Hepatocyte (in vitro differentiated cells): ENCODE data around the gene ZMYM1.

Experiments used
- EZH2 ChIP-seq: fragments of 200-600 bp; sonication (generic); IDR thresholded peaks from 2 replicates; pipeline ENCODE4 v1.6.1; 2016; ENCODE audit warnings: antibody characterized with exemption, mild to moderate bottlenecking, borderline replicate concordance
- EZH2phosphoT487 ChIP-seq: fragments of 200-600 bp; sonication (generic); IDR thresholded peaks from one replicate; pipeline ENCODE4 v1.6.1; 2018; ENCODE audit warnings: antibody characterized with exemption, mild to moderate bottlenecking, low read depth, moderate library complexity; ENCODE audit not compliant: unreplicated experiment, severe bottlenecking
- TF ChIP-seq, protein P1 (sequence below): fragments of 200-600 bp; sonication (generic); IDR thresholded peaks from 2 replicates; pipeline ENCODE4 v1.5.1; 2016; ENCODE audit warnings: antibody characterized with exemption, mild to moderate bottlenecking; ENCODE audit not compliant: poor library complexity

DNA sequence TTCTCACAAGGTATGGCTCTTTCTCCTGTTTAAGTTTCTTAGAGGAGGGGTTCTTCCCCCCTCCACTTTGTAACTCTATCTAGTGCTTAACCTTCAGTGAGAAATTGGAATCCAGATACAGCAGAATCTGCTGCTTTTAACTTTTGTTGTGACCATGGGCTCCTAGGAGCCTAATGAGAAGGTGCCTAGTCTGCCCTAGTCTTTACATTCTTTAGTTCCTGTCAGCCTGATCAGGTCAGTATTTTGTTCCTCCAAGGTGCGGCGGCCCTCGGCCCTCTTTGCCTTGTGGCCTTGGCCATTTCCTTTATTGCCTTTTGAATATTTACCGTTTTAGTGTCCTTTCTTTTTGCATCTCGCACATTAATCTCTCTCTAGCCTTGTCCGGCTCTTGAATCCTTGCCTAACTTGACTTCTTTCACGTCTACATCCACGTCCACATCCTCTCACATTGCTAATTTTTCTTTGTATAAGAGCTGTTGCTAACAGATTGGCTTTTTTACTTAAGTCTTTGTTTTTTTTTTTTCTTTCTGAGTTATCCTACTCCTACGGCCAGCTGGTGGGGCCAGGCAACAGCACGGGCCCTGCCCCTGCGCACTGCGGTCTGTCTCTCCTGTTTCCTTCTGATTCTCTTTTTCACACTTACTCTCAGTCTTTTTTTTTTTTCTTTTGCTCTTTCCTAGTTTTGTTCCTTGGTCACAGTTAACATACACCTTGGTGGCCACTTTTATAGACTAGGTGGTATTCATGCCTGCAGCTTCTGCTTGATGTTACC lies 64.7 kb downstream of the ZMYM1 start:
- TF ChIP-seq, protein P1, sequence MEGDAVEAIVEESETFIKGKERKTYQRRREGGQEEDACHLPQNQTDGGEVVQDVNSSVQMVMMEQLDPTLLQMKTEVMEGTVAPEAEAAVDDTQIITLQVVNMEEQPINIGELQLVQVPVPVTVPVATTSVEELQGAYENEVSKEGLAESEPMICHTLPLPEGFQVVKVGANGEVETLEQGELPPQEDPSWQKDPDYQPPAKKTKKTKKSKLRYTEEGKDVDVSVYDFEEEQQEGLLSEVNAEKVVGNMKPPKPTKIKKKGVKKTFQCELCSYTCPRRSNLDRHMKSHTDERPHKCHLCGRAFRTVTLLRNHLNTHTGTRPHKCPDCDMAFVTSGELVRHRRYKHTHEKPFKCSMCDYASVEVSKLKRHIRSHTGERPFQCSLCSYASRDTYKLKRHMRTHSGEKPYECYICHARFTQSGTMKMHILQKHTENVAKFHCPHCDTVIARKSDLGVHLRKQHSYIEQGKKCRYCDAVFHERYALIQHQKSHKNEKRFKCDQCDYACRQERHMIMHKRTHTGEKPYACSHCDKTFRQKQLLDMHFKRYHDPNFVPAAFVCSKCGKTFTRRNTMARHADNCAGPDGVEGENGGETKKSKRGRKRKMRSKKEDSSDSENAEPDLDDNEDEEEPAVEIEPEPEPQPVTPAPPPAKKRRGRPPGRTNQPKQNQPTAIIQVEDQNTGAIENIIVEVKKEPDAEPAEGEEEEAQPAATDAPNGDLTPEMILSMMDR: no peak
- no peak for TF ChIP-seq EZH2phosphoT487
- no peak for TF ChIP-seq EZH2
